HepG2 (cell line): ENCODE measurements around the gene HECTD1. TPM values are rescaled to one million over a fixed set of nuclear protein-coding genes. Genes with fewer than 3 reads are reported as not detected.
A peak's percentile ranks its signal among the peaks of the same experiment; 100 is the strongest.

Experiments used
- AGO2 ChIP-seq: fragments of 200-400 bp; formaldehyde crosslinking; optimal IDR thresholded peaks from 2 replicates; pipeline ENCODE3; 2017; ENCODE audit warnings: mild to moderate bottlenecking, low read depth, low read length, moderate library complexity
- ARNT ChIP-seq: fragments of 450-650 bp; IDR thresholded peaks from 2 replicates; pipeline ENCODE4 v1.6.1; 2017
- EED ChIP-seq: sonication (generic); formaldehyde crosslinking; IDR thresholded peaks from 2 replicates; pipeline ENCODE4 v1.5.0; 2020; ENCODE audit warnings: mild to moderate bottlenecking, missing genetic modification reagents
- JARID2 ChIP-seq: sonication (generic); formaldehyde crosslinking; IDR thresholded peaks from 2 replicates; pipeline ENCODE4 v1.8.1; 2023; ENCODE audit warnings: missing genetic modification reagents, inconsistent platforms; ENCODE audit not compliant: insufficient replicate concordance
- KLF16 ChIP-seq, 2 experiments: sonication (generic) in 1 of 2; formaldehyde crosslinking in 1 of 2; IDR thresholded peaks; 2 replicates each; pipeline versions ENCODE4 v1.6.1 to v1.8.0; 2016 to 2023; ENCODE audit warnings: missing genetic modification reagents in 2 of 2, missing compliant biosample characterization in 1 of 2
- SOX5 ChIP-seq: IDR thresholded peaks from 2 replicates; pipeline ENCODE4 v1.6.1; 2016; ENCODE audit warnings: borderline replicate concordance
- ZBTB34 ChIP-seq: sonication (generic); formaldehyde crosslinking; IDR thresholded peaks from 2 replicates; pipeline ENCODE4 v1.8.0; 2022; ENCODE audit warnings: mild to moderate bottlenecking, missing genetic modification reagents
- ZNF275 ChIP-seq: sonication (generic); formaldehyde crosslinking; IDR thresholded peaks from 2 replicates; pipeline ENCODE4 v1.8.0; 2022; ENCODE audit warnings: missing genetic modification reagents, mild to moderate bottlenecking, inconsistent platforms, borderline replicate concordance
- ZNF34 ChIP-seq: sonication (generic); formaldehyde crosslinking; IDR thresholded peaks from 2 replicates; pipeline ENCODE4 v1.4.0; 2020; ENCODE audit warnings: mild to moderate bottlenecking, missing genetic modification reagents, borderline replicate concordance
- ZNF451 ChIP-seq: sonication (generic); formaldehyde crosslinking; IDR thresholded peaks from 2 replicates; pipeline ENCODE4 v1.5.0; 2020; ENCODE audit warnings: mild to moderate bottlenecking, missing genetic modification reagents
- ZNF564 ChIP-seq: sonication (generic); formaldehyde crosslinking; IDR thresholded peaks from 2 replicates; pipeline ENCODE4 v1.8.1; 2023; ENCODE audit warnings: mild to moderate bottlenecking, missing genetic modification reagents
- ZNF644 ChIP-seq: IDR thresholded peaks from 2 replicates; pipeline ENCODE4 v1.6.1; 2016; ENCODE audit warnings: low read depth
- ZNF776 ChIP-seq: sonication (generic); formaldehyde crosslinking; IDR thresholded peaks from 2 replicates; pipeline ENCODE4 v1.4.0; 2020; ENCODE audit warnings: mild to moderate bottlenecking, missing genetic modification reagents
- ZNF883 ChIP-seq: sonication (generic); formaldehyde crosslinking; IDR thresholded peaks from 2 replicates; pipeline ENCODE4 v1.5.1; 2020; ENCODE audit warnings: mild to moderate bottlenecking, missing genetic modification reagents; ENCODE audit errors: not compliant biosample characterization
- ZSCAN25 ChIP-seq: sonication (generic); formaldehyde crosslinking; IDR thresholded peaks from 2 replicates; pipeline ENCODE4 v1.8.0; 2022; ENCODE audit warnings: mild to moderate bottlenecking, missing genetic modification reagents
- polyA plus RNA-seq, 8 experiments: library from polyadenylated mRNA; depleted of rRNA in 3 of 8; stranded (reverse) in 7 of 8; unstranded in 1 of 8; fragments of >200 nt; fragmentation: Illumina TruSeq in 4 of 8; extraction: Trizol in 4 of 8; gene quantifications; 2 replicates each; pipeline versions ENCODE4 v1.2.1 to v1.2.3, GENCODE V29; 2011 to 2016; ENCODE audit warnings: low read depth in 4 of 8, missing spikeins in 1 of 8, mixed read lengths in 1 of 8; ENCODE audit not compliant: insufficient read depth in 1 of 8
- total RNA-seq, 5 experiments: library from RNA; depleted of rRNA; stranded (reverse); fragments of >200 nt; fragmentation: Illumina TruSeq; extraction: Trizol; gene quantifications; 2 replicates each; pipeline ENCODE4 v1.2.3, GENCODE V29; 2016; ENCODE audit warnings: low read depth in 1 of 5
- TF ChIP-seq, protein P1 (sequence below): sonication (generic); formaldehyde crosslinking; conservative IDR thresholded peaks from 2 replicates; pipeline ENCODE4 v1.8.1; 2023; ENCODE audit warnings: missing genetic modification reagents
- TF ChIP-seq, protein P2 (sequence below): sonication (generic); formaldehyde crosslinking; IDR thresholded peaks from 2 replicates; pipeline ENCODE4 v1.5.0; 2020; ENCODE audit warnings: mild to moderate bottlenecking, missing genetic modification reagents, borderline replicate concordance
- TF ChIP-seq, protein P3 (sequence below): sonication (generic); formaldehyde crosslinking; IDR thresholded peaks from 2 replicates; pipeline ENCODE4 v1.5.0; 2020; ENCODE audit warnings: missing genetic modification reagents
- TF ChIP-seq, protein P4 (sequence below): sonication (generic); formaldehyde crosslinking; IDR thresholded peaks from 2 replicates; pipeline ENCODE4 v1.8.1; 2023; ENCODE audit warnings: mild to moderate bottlenecking, missing genetic modification reagents

Gene HECTD1
- total and polyA plus RNA-seq, 2 of the 13 experiments (the other 11 are each of a cell fraction or from before 2014, with no cell fraction given): 312 to 560 TPM

DNA sequence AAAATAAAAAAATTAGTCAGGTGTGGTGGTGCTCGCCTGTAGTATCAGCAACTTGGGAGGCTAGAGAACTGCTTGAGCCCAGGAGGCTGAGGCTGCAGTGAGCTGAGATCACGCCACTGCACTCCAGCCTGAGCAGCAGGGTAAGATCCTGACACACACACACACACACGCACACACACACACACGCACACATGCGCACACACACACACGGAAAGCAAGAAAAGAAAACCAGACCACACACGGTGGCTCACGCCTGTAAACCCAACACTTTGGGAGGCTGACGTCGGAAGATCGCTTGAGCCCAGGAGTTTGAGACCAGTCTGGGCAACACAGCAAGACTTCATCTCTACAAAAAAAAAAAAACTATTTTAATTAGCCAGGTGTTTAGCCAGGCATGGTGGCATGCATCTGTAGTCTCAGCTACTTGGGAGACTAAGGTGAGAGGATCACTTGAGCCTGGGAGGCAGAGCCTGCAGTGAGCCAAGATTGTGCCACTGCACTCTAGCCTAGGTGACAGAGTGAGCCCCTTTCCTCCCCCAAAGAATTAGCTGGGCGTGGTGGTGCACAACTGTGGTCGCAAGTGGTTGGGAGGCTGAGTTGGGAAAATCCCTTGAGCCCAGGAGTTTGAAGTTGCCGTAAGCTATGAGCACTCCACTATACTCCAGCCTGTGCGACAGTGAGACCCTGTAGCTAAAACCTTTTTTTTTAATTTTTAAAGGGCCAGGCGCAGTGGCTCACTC, 44.5 kb downstream of the HECTD1 start (continued):
- TF ChIP-seq ZBTB34 (no peak), SOX5 (no peak), ZNF644 (CRISPR knock-in tag) (no peak), JARID2 (CRISPR knock-in tag) (no peak), ZSCAN25 (CRISPR knock-in tag) (peak; percentile 27; the same call in 1 of the 2 replicates), AGO2 (no peak), ZNF451 (CRISPR knock-in tag) (0 out of 2 replicates have a peak, but pooled peaks have one; percentile 43), ZNF564 (CRISPR knock-in tag) (no peak), ZNF275 (CRISPR knock-in tag) (no peak), EED (CRISPR knock-in tag) (no peak), ZNF883 (CRISPR knock-in tag) (peak; percentile 66), ZNF776 (no peak), KLF16 (CRISPR knock-in tag; IDR thresholded peaks at IDR 0.05) (no peak), ZNF34 (no peak), ARNT (no peak)
- TF ChIP-seq, protein P1, sequence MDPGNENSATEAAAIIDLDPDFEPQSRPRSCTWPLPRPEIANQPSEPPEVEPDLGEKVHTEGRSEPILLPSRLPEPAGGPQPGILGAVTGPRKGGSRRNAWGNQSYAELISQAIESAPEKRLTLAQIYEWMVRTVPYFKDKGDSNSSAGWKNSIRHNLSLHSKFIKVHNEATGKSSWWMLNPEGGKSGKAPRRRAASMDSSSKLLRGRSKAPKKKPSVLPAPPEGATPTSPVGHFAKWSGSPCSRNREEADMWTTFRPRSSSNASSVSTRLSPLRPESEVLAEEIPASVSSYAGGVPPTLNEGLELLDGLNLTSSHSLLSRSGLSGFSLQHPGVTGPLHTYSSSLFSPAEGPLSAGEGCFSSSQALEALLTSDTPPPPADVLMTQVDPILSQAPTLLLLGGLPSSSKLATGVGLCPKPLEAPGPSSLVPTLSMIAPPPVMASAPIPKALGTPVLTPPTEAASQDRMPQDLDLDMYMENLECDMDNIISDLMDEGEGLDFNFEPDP (CRISPR knock-in tag): 0 out of 2 replicates have a peak, but pooled peaks have one; percentile 59
- TF ChIP-seq, protein P2, sequence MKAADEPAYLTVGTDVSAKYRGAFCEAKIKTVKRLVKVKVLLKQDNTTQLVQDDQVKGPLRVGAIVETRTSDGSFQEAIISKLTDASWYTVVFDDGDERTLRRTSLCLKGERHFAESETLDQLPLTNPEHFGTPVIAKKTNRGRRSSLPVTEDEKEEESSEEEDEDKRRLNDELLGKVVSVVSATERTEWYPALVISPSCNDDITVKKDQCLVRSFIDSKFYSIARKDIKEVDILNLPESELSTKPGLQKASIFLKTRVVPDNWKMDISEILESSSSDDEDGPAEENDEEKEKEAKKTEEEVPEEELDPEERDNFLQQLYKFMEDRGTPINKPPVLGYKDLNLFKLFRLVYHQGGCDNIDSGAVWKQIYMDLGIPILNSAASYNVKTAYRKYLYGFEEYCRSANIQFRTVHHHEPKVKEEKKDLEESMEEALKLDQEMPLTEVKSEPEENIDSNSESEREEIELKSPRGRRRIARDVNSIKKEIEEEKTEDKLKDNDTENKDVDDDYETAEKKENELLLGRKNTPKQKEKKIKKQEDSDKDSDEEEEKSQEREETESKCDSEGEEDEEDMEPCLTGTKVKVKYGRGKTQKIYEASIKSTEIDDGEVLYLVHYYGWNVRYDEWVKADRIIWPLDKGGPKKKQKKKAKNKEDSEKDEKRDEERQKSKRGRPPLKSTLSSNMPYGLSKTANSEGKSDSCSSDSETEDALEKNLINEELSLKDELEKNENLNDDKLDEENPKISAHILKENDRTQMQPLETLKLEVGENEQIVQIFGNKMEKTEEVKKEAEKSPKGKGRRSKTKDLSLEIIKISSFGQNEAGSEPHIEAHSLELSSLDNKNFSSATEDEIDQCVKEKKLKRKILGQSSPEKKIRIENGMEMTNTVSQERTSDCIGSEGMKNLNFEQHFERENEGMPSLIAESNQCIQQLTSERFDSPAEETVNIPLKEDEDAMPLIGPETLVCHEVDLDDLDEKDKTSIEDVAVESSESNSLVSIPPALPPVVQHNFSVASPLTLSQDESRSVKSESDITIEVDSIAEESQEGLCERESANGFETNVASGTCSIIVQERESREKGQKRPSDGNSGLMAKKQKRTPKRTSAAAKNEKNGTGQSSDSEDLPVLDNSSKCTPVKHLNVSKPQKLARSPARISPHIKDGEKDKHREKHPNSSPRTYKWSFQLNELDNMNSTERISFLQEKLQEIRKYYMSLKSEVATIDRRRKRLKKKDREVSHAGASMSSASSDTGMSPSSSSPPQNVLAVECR (CRISPR knock-in tag): peak; percentile 38; the same call in 1 of the 2 replicates
- TF ChIP-seq, protein P3, sequence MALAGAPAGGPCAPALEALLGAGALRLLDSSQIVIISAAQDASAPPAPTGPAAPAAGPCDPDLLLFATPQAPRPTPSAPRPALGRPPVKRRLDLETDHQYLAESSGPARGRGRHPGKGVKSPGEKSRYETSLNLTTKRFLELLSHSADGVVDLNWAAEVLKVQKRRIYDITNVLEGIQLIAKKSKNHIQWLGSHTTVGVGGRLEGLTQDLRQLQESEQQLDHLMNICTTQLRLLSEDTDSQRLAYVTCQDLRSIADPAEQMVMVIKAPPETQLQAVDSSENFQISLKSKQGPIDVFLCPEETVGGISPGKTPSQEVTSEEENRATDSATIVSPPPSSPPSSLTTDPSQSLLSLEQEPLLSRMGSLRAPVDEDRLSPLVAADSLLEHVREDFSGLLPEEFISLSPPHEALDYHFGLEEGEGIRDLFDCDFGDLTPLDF (CRISPR knock-in tag): no peak
- TF ChIP-seq, protein P4, sequence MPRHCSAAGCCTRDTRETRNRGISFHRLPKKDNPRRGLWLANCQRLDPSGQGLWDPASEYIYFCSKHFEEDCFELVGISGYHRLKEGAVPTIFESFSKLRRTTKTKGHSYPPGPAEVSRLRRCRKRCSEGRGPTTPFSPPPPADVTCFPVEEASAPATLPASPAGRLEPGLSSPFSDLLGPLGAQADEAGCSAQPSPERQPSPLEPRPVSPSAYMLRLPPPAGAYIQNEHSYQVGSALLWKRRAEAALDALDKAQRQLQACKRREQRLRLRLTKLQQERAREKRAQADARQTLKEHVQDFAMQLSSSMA (CRISPR knock-in tag): 0 out of 2 replicates have a peak, but pooled peaks have one; percentile 38
